GM18868 (cell line): Measurements from ENCODE around the gene PLSCR5.

Source experiments
- ATAC-seq: cut with Tn5 transposase; IDR thresholded peaks from one replicate; pipeline ENCODE4 v1.9.1; 2021; ENCODE audit warnings: mild to moderate bottlenecking, moderate library complexity; ENCODE audit not compliant: unreplicated experiment

Gene PLSCR5

DNA sequence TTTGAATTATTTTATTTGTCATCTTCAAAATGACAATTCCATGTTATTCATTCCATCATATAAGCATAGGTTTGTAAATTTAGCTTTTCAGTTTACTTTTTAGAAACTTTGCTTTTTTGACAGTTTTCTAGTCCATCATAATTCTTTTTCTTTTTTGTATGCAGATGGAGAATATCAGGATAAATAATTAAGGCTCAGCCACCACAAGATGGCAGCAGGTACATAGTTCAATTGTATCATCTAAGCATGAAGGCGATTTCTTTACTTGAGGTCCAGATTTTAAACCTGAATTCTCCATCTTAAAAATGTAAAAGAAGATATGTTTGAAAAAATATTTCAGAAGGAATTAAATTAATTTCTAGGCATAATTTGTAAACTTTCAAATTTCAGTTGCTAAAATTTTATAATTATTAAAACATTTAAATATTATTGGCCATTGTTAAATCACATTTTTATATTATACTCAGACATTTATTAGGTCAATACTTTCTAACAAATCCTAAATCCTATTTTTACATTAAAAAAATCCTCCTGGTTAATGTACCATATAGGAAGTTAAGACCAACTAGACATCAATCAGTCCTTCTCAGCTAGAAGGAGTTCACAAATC lies 15.1 kb downstream of the PLSCR5 start:
- peak; percentile 62 for ATAC-seq

DNA sequence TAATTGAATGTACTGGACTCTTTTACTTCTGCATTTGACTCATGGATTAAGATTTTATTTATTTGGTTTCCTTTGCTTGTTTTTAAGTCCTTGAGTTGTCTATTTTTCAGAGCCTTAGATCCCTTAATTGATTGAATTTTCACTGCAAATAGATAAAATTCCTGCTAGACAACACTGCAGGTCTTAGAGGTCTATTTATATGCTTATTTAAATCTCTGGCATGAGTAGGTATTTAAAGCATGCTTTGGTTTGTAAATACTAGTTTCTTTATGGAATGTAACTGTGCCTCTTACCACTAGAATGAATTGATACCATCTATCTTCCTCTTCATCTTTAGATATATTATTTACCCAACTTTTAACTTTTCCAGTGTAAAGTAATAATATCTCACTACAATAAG lies 20.0 kb downstream of the PLSCR5 start:
- ATAC-seq = no peak

DNA sequence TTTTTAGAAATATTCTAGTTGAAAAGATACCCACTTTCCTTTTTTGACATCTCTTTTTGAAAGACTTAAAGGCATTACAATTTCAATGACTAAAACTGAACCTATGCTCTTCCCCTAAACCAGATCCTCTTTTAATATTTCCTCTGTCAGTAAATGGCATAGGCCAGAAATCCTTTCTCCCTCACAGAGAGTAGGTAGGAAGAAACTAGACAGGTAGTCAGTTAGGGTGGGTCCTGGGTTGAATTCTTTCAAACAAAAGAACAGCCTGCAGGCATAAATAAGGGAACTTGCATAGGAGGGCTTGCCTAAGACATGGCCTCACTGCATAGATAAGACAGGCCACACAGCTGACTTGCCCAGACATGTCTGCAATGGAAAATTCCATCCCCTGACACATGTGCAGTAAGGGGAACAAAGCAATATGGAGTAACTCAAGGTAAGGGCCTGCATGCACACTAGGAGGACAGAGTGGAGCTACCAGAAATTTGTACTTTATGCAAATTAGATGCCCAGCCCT lies 23.1 kb downstream of the PLSCR5 start:
- ATAC-seq = no peak

DNA sequence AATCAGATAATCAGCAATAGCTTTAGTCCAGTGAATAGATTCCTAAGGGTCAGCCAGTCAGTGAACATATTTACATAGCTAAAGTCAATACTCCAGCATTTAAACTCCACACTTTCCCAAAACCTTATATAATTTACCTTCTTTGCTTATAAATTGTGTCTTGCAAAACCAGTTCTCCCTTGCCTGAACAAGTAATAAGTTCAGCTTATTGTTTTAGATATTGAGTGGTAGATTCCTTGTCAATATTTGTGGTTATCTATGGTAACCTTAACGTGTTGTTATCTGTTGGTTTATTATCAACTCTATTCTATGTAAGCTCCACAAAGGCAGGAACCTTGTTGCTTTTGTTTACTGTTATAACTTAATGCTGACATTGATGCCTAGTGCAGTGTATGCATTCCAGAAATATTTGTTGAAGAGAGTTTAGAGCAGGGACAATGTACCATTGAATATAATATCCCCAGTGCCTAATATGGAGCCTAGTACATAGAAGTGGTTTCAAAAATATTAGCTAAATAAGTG lies 24.0 kb downstream of the PLSCR5 start:
- no peak for ATAC-seq

DNA sequence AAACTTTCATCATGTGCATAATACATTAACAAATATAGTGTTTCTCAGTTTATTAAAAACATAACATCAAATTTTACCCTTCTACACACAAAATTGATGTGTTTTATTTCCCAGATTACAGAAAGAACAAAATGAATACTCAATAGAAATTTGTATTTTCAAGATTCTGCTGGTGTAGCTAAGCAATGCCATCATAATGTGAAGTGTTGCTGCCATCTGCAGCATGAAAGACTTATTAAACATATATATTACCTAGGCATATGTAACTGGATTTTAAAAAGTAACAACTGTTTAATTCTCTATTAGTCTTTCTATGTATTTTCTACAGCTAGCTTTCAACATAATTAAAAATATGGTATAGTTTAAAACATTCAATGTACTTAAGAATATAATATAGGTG lies 27.5 kb downstream of the PLSCR5 start:
- ATAC-seq = peak; percentile 75

DNA sequence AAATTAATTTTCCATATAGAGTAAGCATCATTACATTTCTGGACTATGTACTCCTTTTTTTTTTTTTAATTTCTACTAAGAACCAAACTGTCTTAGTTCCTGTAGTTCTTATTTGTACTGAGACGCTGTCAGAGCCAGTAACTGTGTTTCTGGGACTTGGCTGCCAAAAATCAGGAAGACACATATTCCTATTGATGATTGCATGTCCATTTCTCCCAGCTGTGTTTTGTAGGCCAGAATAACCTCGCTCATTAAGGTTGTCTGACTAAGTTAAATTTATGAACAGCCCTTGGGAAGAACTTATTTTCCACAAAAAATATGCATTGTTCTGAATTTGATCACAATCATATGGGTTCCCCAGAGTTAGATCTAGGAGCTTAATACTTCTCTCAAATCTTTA lies 29.5 kb downstream of the PLSCR5 start:
- ATAC-seq = no peak

DNA sequence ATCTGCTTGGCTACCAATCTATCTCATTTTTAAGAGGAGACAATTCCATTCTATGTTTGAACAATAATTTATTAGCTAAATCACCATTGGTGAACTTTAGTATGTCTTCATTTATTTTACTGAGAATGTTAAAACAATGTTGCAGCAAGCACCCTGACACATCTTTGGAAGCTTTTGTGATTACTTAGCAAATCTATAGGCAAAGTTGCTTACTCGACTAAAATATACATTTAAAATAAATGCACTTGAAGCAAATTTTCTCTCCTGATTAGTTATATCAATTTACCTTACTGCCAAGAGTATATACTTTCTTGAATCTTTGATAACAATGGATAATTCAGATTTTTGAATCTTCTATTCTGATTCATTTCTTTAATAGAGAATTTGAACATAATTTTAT lies 31.0 kb downstream of the PLSCR5 start:
- no peak for ATAC-seq

DNA sequence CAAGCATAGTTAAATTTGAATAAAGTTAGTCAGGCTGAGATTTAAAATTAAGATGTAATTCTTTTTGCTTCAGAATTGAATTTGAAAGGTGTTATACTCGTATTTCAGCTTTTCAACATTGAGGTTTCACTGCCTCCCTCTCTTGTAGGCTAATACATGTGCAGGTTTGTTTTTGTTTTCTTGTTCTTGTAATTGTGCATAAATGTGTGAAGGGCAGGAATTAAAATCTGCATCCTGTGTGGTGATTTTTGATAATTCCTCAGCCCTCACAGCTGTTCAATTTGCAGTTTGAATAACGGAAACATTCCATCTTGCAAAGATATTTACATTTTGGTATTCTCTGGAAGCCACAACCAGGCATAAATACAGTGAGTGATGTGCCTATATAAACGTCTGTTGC lies 35.8 kb downstream of the PLSCR5 start:
- no peak for ATAC-seq

DNA sequence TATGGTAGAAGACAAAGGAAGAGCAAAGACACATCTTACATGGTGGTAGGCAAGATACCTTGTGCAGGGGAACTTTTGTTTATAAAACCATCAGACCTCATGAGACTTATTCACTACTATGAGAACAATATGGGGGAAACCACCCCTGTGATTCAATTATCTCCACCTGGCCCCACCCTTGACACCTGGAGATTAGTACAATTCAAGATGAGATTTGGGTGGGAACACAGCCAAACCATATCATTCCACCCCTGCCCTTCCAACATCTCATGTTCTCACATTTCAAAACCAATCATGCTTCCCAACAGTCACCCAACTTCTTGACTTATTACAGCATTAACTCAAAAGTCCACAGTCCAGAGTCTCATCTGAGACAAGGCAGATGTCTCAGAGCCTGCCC lies 39.0 kb downstream of the PLSCR5 start:
- ATAC-seq = no peak

DNA sequence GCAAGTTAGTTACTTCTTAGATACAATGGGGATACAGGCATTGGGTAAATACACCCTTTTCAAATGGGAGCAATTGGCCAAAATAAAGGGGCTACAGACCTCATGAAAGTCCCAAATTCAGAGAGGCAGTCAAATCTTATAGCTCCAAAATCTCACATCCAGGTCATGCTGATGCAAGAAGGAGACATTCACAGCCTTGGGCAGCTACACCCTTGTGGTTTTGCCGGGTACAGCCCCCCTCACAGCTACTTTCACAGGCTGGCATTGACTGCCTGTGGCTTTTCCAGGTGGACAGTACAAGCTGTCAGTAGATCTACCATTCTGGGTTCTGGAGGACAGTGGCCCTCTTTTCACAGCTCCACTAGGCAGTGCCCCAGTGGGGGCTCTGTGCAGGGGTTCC lies 43.3 kb downstream of the PLSCR5 start:
- ATAC-seq = no peak

DNA sequence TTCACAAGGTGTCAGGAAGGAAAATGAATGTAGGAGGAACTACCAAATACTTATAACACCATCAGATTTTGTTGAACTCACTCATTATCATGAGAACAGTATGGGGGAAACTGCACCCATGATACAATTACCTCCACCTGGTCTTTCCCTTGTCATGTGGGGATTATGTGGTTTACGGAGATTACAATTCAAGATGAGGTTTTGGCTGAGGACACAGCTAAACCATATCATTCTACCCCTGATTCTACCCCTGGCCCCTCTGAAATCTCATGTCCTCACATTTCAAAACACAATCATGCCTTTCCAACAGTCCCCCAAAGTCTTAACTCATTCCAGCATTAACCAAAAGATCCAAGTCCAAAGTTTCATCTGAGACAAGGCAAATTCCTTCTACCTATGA lies 43.7 kb downstream of the PLSCR5 start:
- ATAC-seq = no peak

DNA sequence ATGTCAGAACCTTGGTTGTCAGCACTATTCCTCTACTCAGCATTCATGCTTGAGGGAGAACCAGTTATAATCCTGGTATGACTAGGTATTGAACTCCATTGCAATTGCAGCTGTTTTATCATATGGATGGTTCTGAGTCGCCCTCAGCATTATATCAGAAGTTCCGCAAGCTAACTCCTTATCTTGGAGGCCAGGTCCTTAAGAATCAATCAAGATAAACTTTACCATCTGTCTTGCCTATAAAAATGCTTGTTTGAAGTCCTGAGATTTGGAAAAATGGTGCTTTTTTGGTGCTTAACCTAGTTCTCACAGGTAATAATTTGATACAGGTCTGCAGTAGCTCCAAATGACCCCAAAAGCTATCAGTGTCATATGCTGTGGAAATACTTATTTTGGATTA lies 44.5 kb downstream of the PLSCR5 start:
- ATAC-seq = no peak

DNA sequence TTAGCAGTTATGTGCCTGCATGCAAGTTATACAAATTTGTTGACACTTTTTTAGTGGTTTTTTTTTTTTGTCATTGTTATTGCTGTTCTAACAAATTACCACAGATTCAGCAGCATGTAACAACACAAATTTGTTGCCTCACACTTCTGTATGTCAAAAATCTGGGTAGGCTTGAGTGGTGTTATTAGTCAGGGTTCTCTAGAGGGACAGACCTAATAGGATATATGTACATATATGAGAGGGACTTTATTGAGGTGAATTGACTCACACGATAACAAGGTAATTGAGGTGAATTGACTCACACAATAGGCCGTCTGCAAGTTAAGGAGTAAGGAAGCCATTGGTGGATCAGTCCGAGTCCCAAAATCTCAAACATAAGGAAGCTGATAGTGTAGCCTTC lies 45.8 kb downstream of the PLSCR5 start:
- ATAC-seq = no peak

DNA sequence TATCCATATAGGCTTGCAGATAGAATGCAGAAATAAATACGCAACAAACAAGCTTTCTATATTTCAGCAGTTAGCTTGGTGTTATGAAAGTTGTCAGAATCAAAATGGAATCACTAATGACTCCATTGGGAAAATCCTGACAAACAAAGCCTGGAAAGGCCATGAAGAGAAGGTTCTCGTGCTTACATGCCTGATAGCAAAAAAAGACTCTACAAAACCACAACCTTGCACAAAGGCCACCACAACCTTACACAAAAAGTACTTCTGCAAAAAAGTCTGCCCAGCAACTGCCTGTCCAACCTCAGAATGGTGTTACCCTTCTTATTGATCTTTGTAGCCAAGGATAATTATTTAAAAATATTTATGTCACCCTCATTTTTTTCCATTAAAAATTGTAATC lies 46.4 kb downstream of the PLSCR5 start:
- ATAC-seq = no peak

DNA sequence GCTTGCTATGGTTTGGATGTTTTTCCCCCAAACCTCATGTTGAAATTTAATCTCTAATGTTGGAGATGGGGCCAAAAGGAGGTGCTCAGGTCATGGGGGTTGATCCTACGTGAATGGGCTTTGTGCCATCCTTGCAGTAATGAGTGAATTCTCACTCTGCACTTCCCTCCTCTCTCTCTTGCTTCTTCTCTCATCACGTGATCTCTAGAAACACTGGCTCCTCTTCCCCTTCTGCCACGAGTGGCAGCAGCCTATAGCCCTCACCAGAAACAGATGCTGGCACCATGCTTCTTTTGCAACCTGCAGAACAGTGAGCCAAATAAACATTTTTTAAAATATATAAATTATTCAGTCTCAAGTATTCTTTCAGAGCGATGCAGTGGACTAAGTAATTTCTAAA lies 47.4 kb downstream of the PLSCR5 start:
- ATAC-seq = no peak

DNA sequence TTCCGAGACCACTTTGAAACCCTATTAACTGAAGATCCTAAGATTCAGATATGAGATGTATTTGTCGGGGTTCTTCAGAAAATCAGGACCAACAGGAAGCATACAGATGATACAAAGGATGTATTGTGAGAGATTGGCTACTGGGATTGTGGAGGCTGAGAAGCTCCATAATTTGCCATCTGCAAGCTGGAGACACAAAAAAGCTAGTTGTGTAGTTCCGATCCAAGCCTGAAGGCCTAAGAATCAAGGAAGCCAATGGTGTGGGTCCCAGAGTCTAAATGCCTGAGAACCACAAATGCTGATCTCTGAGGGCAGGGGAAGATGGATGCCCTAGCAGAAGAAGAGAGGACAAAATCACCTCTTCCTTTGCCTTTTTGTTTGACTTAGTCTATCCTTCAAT lies 49.8 kb downstream of the PLSCR5 start:
- no peak for ATAC-seq

DNA sequence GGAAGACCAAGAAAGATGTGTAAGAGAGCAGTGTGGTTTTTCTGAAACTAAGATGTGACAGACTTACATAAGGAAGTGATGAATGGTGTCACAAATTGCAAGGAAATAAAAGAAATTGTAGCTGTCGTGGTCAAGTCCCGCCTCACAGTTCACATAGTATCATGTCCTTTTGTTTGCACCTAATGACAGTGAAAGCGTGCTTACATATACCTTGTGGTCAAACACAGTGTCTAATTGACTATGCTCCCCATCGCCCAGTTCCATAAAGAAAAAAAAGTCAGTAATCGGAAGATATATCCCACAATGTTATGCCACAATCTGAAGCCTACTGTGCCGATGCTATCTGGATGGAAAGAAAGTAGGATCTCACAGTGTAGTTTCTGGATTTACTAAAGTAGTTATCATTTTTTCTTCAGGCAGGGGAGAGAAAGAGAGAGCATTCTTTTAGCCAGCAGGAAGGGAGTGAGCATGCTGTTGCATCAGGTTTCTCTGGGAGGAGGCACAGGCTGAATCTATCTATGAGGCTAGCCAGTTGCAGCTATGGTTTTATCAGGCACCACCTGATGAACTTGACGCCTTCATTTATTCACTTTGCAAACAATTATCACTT lies 50.9 kb downstream of the PLSCR5 start:
- ATAC-seq = no peak

DNA sequence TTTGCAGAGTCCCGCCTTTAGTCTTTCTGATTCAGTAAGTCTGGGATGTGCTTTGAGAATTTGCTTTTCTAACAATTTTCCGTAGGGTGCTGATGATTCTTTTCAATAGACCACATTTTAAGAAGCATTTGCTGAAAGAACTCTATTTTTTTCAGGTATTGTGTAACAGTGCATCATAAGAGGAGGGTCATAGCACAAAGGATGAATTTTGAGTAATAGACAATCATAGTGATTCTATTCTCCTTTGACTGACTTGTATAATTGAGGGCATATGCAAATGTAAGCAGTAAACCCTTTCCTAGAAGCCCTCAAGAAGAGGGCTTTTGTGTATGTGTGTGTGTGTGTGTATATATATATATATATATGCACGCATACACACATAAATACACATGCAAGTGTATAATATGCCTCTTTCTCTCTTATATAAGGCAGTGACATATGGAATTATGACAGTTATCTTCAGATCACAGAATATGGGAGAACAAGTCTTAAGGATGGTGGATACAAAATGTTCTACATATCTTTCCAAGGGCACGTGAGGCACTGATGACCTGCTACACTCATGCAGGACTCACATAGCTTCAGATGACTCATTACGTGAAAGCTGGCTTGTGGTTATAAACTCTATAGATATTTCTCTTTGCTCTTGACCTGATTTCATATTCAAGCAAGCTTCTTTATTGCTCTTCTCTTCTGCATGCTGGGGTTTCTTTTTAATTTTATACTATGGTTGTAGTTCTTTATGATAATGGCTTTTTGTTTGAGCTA lies 54.2 kb downstream of the PLSCR5 start:
- peak; percentile 96 for ATAC-seq

DNA sequence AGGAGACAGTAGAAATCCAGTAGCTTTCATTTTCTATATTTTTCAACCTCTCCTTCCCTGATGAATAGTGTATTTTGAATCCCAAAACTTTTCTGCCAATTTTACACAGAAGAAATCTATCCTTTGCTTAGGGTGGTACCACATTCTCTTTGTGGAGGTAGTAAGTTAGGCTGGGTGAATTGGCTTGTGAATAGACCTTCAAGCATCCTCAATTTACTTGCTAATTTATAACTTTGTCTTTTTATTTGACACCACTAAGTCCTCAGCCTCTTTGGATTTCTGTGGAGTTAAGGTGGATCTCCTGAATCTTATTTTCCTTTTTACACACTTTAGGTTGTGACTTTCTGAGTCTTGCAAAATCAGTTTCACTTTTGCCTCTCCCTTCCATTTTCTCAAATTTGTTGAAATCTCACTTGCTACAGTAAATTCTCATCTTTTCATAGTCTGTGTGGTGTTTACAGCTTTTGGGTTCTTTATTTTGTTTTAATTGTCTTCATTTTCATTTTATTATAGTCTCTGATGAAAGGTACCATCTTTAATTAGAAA lies 55.0 kb downstream of the PLSCR5 start:
- no peak for ATAC-seq

DNA sequence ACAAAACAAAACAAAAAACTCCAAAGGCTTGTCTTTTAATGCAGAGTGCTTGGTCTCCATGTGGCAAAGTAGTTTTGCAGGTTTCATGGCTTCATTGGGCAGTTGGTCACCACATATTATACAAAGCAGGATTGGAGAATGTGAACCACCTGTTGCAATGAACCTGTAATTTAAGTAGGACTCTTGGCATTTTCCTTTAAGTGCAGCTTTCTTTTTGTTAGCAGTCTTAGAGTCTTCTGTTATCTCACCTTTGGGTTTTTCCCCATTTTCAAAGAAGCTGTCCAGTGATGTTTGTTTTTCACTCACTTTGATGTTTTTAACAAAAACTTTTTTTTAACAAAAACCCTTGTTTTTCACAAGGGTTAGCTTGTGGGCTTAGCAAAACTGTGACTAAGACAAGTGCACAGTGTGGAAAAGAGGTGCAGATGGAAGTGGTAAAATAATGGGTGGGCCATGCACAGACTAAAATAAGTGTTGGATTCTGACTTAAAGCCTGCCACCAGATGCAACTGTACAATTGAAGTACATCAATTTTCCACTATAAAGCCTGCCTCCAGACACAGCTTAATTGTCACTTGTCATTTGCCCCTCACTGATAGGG lies 57.8 kb downstream of the PLSCR5 start:
- ATAC-seq = no peak

DNA sequence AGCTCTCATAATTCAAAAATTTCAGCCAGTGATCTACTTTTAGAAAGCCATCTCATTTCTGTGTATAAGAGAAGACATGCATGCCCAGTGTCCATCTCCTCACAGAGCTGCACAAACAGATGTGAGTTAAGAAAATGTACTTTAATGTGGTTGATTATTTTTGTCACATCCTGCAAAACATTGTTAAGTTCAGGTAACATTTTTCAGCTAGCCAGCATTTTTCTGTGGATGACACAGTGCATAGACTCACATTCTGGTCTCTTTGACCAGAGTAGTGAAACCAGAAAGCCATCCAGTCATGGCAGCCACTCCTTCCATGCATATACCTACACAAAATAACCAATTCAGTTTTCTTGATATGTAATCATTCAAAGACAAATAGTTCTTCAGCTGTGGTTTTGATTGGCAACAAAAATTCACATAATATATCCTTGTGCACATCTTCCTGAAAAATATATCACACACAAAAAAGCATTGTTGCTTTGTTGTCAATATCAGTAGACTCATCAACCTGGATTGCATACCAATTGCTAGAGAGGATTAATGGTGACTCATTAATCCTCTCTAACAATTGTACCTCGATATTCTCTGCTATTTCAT lies 58.7 kb downstream of the PLSCR5 start:
- no peak for ATAC-seq
